ENCODE results near the gene IMPDH1.

GRCh38 chr7:128362670-128363069, 47.1 kb downstream of the IMPDH1 start:
- TF ChIP-seq CTCF (conservative IDR thresholded peaks at IDR 0.05): no peak
- no peak for TF ChIP-seq EZH2 (IDR thresholded peaks at IDR 0.05; ENCODE audit: low read depth)

All from PC-9 (cell line).